BLaER1 treated with 17β-estradiol and CSF1 and Interleukin-3, amounts not matched to agents 10 nM and 100 nM (cell line): ENCODE measurements around the gene NUMBL.

Source experiments
- H3K27ac ChIP-seq, 11 experiments: shearing (Covaris generic); formaldehyde crosslinking; 2 replicates each; pipeline ENCODE4 v1.8.1; 2022
- H3K27me3 ChIP-seq, 11 experiments: shearing (Covaris generic); formaldehyde crosslinking; 2 replicates each; pipeline ENCODE4 v1.8.1; 2022
- H3K36me3 ChIP-seq, 11 experiments: shearing (Covaris generic); formaldehyde crosslinking; 2 replicates each; pipeline ENCODE4 v1.8.1; 2022
- H3K4me1 ChIP-seq, 10 experiments: shearing (Covaris generic); formaldehyde crosslinking; 2 replicates each; pipeline ENCODE4 v1.8.1; 2022
- H3K4me2 ChIP-seq, 11 experiments: shearing (Covaris generic); formaldehyde crosslinking; 2 replicates each; pipeline ENCODE4 v1.8.1; 2022
- H3K4me3 ChIP-seq, 10 experiments: shearing (Covaris generic); formaldehyde crosslinking; 2 replicates each; pipeline ENCODE4 v1.8.1; 2022
- H3K9ac ChIP-seq, 11 experiments: shearing (Covaris generic); formaldehyde crosslinking; 2 replicates each; pipeline ENCODE4 v1.8.1; 2022
- H3K9me3 ChIP-seq, 11 experiments: shearing (Covaris generic); formaldehyde crosslinking; replicated peaks in 1 of 11; 2 replicates each; pipeline ENCODE4 v1.8.1; 2022
- H4K20me1 ChIP-seq, 11 experiments: shearing (Covaris generic); formaldehyde crosslinking; 2 replicates each; pipeline ENCODE4 v1.8.1; 2022
- Cebpa-rat ChIP-seq, 11 experiments: shearing (Covaris generic); IDR thresholded peaks; 2 replicates each; pipeline ENCODE4 v1.8.1; 2022

The NUMBL gene

DNA sequence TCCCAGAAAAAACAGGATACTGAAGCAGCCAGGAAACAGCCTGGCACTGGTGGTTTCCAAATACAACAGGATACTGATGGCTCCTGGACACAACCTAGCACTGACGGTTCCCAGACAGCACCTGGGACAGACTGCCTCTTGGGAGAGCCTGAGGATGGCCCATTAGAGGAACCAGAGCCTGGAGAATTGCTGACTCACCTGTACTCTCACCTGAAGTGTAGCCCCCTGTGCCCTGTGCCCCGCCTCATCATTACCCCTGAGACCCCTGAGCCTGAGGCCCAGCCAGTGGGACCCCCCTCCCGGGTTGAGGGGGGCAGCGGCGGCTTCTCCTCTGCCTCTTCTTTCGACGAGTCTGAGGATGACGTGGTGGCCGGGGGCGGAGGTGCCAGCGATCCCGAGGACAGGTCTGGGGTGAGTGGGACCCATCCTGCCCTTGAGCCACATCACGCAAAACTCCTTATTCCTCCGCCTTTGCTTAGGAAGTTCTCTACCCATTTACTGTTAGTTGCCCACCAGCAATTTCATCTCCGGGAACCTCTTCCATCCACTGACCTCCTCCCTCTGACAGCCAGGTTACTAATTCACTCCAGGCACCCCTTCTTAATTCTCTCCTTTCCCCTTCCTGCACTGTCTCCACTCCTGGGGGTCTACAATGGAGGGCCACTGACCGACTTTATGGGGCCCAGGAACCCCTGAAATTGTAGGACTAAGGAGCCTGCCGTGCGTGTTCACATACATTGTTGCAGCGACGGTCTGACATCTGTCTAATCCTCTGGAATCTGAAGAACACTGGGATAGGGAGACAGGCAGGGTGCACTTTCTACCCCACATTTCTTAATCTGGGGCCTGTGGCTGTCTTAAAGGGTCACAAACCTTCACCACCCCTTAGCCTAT, 27.7 kb upstream of the NUMBL start:
- Histone ChIP-seq H3K4me1 (peaks cover 58 to 81% (median 65%) of the 10 kb centered on the region in 10 experiments), H3K27me3 (no peaks in the 10 kb centered on the region), H3K27ac (peak overlapping the region; percentile 45 to 90 (median 83); a peak in 19 of 22 replicates), H3K9ac (peak overlapping the region; percentile 78 to 94 (median 90)), H3K4me2 (peak overlapping the region; percentile 84 to 100 (median 97)), H3K9me3 (no peaks in the 10 kb centered on the region), H3K4me3 (peak overlapping the region; percentile 71 to 93 (median 83)), H4K20me1 (peaks cover 0 to 34% (median 9%) of the 10 kb centered on the region in 11 experiments; a peak in 11 of 22 replicates), H3K36me3 (peaks cover 0 to 13% (median 4%) of the 10 kb centered on the region in 11 experiments; a peak in 5 of 22 replicates)
- TF ChIP-seq Cebpa-rat (IDR thresholded peaks at IDR 0.05) = no peak

DNA sequence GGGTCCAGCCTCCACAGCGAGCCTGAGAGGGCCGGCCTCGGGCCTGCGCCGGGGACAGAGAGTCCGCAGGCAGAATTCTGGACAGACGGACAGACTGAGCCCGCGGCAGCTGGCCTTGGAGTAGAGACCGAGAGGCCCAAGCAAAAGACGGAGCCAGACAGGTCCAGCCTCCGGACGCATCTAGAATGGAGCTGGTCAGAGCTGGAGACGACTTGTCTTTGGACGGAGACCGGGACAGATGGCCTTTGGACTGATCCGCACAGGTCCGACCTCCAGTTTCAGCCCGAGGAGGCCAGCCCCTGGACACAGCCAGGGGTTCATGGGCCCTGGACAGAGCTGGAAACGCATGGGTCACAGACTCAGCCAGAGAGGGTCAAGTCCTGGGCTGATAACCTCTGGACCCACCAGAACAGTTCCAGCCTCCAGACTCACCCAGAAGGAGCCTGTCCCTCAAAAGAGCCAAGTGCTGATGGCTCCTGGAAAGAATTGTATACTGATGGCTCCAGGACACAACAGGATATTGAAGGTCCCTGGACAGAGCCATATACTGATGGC, 27.0 kb upstream of the NUMBL start:
- Histone ChIP-seq H3K36me3 (peaks cover 0 to 15% (median 5%) of the 10 kb centered on the region in 11 experiments; a peak in 6 of 22 replicates), H4K20me1 (peaks cover 0 to 34% (median 9%) of the 10 kb centered on the region in 11 experiments; a peak in 10 of 22 replicates), H3K4me2 (peak overlapping the region; percentile 84 to 100 (median 97)), H3K27ac (peak overlapping the region; percentile 72 to 90 (median 86)), H3K27me3 (no peaks in the 10 kb centered on the region), H3K9me3 (no peaks in the 10 kb centered on the region), H3K4me3 (peak overlapping the region; percentile 71 to 93 (median 83)), H3K4me1 (peaks cover 58 to 78% (median 65%) of the 10 kb centered on the region in 10 experiments), H3K9ac (peak overlapping the region; percentile 78 to 94 (median 90))
- TF ChIP-seq Cebpa-rat (IDR thresholded peaks at IDR 0.05) = no peak

DNA sequence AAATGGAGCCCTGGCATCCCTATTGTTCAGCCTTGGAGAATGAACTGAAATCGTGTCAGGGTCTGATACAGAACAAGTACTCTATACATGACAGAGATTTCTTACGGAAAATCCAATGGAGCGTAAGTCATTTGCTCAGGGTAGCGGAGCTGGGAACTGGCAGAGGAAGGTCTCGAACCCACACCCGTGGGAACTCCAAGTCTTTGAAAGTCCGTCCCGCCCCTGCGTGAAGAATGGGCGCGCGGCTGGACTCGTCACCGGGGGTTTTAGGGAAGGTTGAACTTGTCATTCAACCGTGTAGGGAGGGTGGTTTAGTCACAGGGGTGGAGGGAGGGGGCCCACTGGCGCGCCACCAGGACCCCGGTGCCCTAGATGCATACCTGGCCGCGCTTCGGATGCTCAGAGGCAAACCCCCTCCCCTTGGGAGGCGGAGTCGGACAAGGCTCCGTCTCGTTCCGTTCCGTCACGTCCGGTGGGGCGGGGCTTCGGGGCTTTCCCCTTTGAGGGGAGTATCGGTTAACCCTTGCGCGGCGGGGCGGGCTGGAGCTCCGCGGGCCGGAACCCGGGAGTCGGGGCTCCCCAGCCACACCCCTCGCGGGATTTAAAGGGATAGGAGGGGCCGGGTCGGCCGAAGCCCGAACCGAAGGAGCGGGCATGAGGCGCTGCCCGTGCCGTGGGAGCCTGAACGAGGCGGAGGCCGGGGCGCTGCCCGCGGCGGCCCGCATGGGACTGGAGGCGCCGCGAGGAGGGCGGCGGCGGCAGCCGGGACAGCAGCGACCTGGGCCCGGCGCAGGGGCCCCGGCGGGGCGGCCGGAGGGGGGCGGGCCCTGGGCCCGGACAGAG, 26.3 kb upstream of the NUMBL start, which contains the start of the genes COQ8B and ITPKC:
Gene COQ8B, minus strand, starts transcription at position 405 of the 843 bp plus-strand sequence. CDS start 2,254 bp downstream, outside the sequence.
Gene ITPKC, plus strand, starts transcription at position 631 of the 843 bp plus-strand sequence. Its CDS starts 24 bp downstream, at position 655.
- H3K9ac ChIP-seq = peak within 1 kb of the TSS; percentile 78 to 94 (median 90)
- H3K27me3 ChIP-seq = no peaks in the 10 kb centered on the region
- peaks cover 58 to 71% (median 65%) of the 10 kb centered on the region in 10 experiments for H3K4me1 ChIP-seq
- H4K20me1 ChIP-seq = peaks cover 0 to 34% (median 8%) of the 10 kb centered on the region in 11 experiments; a peak in 9 of 22 replicates
- H3K4me2 ChIP-seq = peak within 1 kb of the TSS; percentile 84 to 100 (median 97)
- H3K9me3 ChIP-seq = no peaks in the 10 kb centered on the region
- H3K4me3 ChIP-seq = peak within 1 kb of the TSS; percentile 71 to 93 (median 83)
- H3K36me3 ChIP-seq = peaks cover 0 to 16% (median 4%) of the 10 kb centered on the region in 11 experiments; a peak in 5 of 22 replicates
- no peak for TF ChIP-seq Cebpa-rat (IDR thresholded peaks at IDR 0.05)
- H3K27ac ChIP-seq = peak within 1 kb of the TSS; percentile 72 to 90 (median 86)

DNA sequence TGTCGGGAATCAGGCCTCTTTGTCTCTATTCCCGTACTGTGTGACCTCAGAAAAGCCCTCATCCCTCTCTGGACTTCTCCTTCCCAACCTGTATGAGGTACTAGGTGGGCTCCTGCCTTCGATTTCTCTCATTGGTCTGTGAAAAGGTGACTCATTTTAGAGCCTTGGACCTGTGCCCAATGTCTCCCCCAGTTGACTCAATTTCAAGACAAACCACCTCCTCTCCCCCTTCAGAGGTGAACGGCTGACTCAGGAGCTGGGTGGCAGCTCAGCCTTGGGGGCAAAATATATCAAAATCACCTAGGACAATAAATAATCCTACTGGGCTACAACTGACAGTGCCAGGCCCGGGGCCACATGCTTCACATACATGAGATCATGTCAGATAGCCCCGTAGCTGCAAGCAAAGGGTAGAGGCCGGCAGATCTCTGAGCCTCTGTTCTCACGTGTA, 25.6 kb upstream of the NUMBL start:
- Histone ChIP-seq H3K9ac (peak overlapping the region; percentile 78 to 94 (median 90)), H3K27me3 (no peaks in the 10 kb centered on the region), H3K4me3 (peak overlapping the region; percentile 71 to 93 (median 83)), H3K4me1 (peaks cover 57 to 67% (median 62%) of the 10 kb centered on the region in 10 experiments), H3K9me3 (no peaks in the 10 kb centered on the region), H3K36me3 (peaks cover 0 to 23% (median 5%) of the 10 kb centered on the region in 11 experiments; a peak in 6 of 22 replicates), H3K27ac (peak overlapping the region in 10 of 11 experiments; percentile 72 to 90 (median 86); a peak in 21 of 22 replicates), H3K4me2 (peak overlapping the region; percentile 84 to 100 (median 97)), H4K20me1 (peaks cover 0 to 34% (median 8%) of the 10 kb centered on the region in 11 experiments; a peak in 9 of 22 replicates)
- TF ChIP-seq Cebpa-rat (IDR thresholded peaks at IDR 0.05) = no peak

- Histone ChIP-seq H4K20me1 (peaks cover 0 to 24% (median 7%) of the 10 kb centered on the region in 11 experiments; a peak in 9 of 22 replicates), H3K36me3 (peaks cover 4 to 28% (median 9%) of the 10 kb centered on the region in 11 experiments; a peak in 17 of 22 replicates), H3K4me1 (peaks cover 43 to 64% (median 52%) of the 10 kb centered on the region in 10 experiments), H3K9ac (peak overlapping the region; percentile 58 to 94 (median 77)), H3K27me3 (no peaks in the 10 kb centered on the region), H3K27ac (peak overlapping the region; percentile 59 to 76 (median 63)), H3K4me3 (peak overlapping the region; percentile 62 to 93 (median 83)), H3K4me2 (peak overlapping the region; percentile 84 to 100 (median 97)), H3K9me3 (no peaks in the 10 kb centered on the region)
- TF ChIP-seq Cebpa-rat (IDR thresholded peaks at IDR 0.05) = no peak
Measured at GRCh38 chr19:40714441-40715299, 24.2 kb upstream of the NUMBL start.

DNA sequence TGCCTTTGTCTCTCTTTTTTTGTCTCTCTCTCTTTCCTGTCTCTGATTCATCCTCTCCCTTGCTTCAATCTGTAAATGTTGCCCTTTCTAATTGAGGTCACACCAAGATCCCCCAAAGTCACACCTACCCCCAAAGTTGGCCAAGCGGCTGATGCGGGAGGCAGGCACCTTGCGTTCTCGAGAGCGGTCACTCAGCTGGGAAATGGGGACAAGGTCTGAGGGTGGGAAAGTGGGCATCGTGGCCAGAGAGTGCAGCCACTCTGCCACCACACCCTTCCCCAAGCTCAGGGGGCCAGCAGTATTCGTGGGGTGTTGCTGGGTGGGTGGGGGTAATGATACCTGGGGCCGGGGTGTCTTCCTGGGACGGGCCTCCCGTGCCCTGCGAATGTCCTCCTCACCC, 23.5 kb upstream of the NUMBL start:
- H3K36me3 ChIP-seq = peaks cover 11 to 36% (median 16%) of the 10 kb centered on the region in 11 experiments; a peak in 19 of 22 replicates
- peak overlapping the region in 6 of 10 experiments; percentile 67 to 93 (median 86); a peak in 9 of 20 replicates for H3K4me3 ChIP-seq
- TF ChIP-seq Cebpa-rat (IDR thresholded peaks at IDR 0.05) = no peak
- H3K27me3 ChIP-seq = no peaks in the 10 kb centered on the region
- H3K4me1 ChIP-seq = peaks cover 36 to 57% (median 45%) of the 10 kb centered on the region in 10 experiments
- no peaks in the 10 kb centered on the region for H3K9me3 ChIP-seq
- peak overlapping the region in 8 of 11 experiments; percentile 58 to 94 (median 76); a peak in 8 of 22 replicates for H3K9ac ChIP-seq
- peaks cover 0 to 17% (median 7%) of the 10 kb centered on the region in 11 experiments; a peak in 9 of 22 replicates for H4K20me1 ChIP-seq
- peak overlapping the region in 6 of 11 experiments; percentile 59 to 76 (median 67); a peak in 5 of 22 replicates for H3K27ac ChIP-seq
- H3K4me2 ChIP-seq = peak overlapping the region; percentile 84 to 100 (median 97)

DNA sequence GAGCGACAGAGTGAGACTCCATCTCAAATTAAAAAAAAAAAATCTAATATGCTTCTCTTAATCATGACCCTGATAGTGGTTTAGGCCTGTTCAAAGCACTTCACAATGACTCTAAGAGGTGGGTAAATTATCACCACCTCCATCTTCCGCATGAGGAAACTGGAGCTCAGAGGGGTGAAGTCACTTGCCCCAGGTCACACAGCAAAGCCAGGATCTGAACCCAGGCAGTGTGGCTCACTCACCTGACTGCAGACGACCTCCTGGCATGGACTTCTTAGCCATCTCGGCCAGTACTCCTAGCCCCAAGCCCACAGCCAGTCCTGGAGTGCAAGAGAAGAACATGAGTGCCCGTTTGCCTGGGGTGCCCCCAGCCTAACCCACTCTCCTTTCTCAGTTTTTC, 19.4 kb upstream of the NUMBL start:
- H3K4me1 ChIP-seq = peaks cover 5 to 26% (median 15%) of the 10 kb centered on the region in 10 experiments
- H3K4me2 ChIP-seq = no peak overlapping the region
- no peak overlapping the region for H3K4me3 ChIP-seq
- H4K20me1 ChIP-seq = no peaks in the 10 kb centered on the region; a peak in 1 of 22 replicates
- TF ChIP-seq Cebpa-rat (IDR thresholded peaks at IDR 0.05) = no peak
- H3K9ac ChIP-seq = no peak overlapping the region
- H3K9me3 ChIP-seq = no peaks in the 10 kb centered on the region
- peaks cover 31 to 77% (median 51%) of the 10 kb centered on the region in 11 experiments for H3K36me3 ChIP-seq
- no peaks in the 10 kb centered on the region for H3K27me3 ChIP-seq
- no peak overlapping the region for H3K27ac ChIP-seq
